Panc1 (cell line): ENCODE data around the gene MPHOSPH6.

ENCODE experiments used
- CTCF ChIP-seq: fragments of 450-650 bp; IDR thresholded peaks from 2 replicates; pipeline ENCODE4 v1.5.1; 2017; ENCODE audit warnings: mild to moderate bottlenecking
- POLR2AphosphoS5 ChIP-seq: IDR thresholded peaks from 2 replicates; pipeline ENCODE4 v1.6.1; 2012; ENCODE audit warnings: mild to moderate bottlenecking, low read depth, low read length, moderate library complexity
- SIN3A ChIP-seq: IDR thresholded peaks from 2 replicates; pipeline ENCODE4 v1.6.1; 2012; ENCODE audit warnings: low read depth, mild to moderate bottlenecking, low read length, moderate library complexity, borderline replicate concordance; ENCODE audit not compliant: insufficient read depth
- TF ChIP-seq, protein P1 (sequence below), 2 experiments: IDR thresholded peaks; 2 replicates each; pipeline ENCODE4 v1.6.1; 2011 to 2012; ENCODE audit warnings: low read depth in 2 of 2, control low read depth in 1 of 2, low read length in 1 of 2, mild to moderate bottlenecking in 1 of 2, moderate library complexity in 1 of 2; ENCODE audit not compliant: insufficient read depth in 1 of 2

DNA sequence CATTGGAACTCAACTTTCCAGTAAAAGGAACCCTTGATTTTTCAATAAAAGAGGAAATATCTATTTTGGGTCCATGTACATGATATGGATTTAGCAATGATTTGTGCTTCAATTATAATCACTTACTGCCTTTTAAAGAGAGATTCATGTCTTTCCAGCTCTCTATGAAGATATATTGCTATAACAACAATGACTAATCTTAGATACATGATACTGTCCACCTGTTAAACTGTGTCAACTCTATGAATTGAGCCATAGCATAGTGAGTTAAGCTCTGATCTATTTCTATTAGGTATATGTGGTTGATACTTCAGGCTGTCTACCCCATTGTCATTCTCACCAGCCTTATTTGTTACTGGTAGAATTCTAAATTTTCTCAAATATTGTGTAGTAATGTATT is 15.0 kb upstream of the MPHOSPH6 start:
- TF ChIP-seq CTCF (no peak), POLR2AphosphoS5 (no peak), SIN3A (no peak)
- TF ChIP-seq, protein P1, sequence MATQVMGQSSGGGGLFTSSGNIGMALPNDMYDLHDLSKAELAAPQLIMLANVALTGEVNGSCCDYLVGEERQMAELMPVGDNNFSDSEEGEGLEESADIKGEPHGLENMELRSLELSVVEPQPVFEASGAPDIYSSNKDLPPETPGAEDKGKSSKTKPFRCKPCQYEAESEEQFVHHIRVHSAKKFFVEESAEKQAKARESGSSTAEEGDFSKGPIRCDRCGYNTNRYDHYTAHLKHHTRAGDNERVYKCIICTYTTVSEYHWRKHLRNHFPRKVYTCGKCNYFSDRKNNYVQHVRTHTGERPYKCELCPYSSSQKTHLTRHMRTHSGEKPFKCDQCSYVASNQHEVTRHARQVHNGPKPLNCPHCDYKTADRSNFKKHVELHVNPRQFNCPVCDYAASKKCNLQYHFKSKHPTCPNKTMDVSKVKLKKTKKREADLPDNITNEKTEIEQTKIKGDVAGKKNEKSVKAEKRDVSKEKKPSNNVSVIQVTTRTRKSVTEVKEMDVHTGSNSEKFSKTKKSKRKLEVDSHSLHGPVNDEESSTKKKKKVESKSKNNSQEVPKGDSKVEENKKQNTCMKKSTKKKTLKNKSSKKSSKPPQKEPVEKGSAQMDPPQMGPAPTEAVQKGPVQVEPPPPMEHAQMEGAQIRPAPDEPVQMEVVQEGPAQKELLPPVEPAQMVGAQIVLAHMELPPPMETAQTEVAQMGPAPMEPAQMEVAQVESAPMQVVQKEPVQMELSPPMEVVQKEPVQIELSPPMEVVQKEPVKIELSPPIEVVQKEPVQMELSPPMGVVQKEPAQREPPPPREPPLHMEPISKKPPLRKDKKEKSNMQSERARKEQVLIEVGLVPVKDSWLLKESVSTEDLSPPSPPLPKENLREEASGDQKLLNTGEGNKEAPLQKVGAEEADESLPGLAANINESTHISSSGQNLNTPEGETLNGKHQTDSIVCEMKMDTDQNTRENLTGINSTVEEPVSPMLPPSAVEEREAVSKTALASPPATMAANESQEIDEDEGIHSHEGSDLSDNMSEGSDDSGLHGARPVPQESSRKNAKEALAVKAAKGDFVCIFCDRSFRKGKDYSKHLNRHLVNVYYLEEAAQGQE (IDR thresholded peaks at IDR 0.05; ENCODE audit: insufficient read depth in 1 of 2, low read depth in 2 of 2, low read length in 1 of 2), result no peak
